ENCODE results near the gene SLC39A6. TPM values are rescaled to one million over a fixed set of nuclear protein-coding genes. Genes with fewer than 3 reads are reported as not detected.
A peak's percentile ranks its signal among the peaks of the same experiment; 100 is the strongest.

The SLC39A6 gene
- total and polyA plus RNA-seq, 2 of the 13 experiments (the other 11 are each of a cell fraction or from before 2014, with no cell fraction given), result 41.7 to 59.2 TPM

- peak; percentile 89 for TF ChIP-seq GABPA (IDR thresholded peaks at IDR 0.05; ENCODE audit: low read depth, low read length)
- TF ChIP-seq GABPA (CRISPR knock-in tag; IDR thresholded peaks at IDR 0.05; ENCODE audit: low read depth), result peak; percentile 92
- TF ChIP-seq ZNF138 (CRISPR knock-in tag; IDR thresholded peaks at IDR 0.05; ENCODE audit: low read depth), result no peak; the same call in 1 of the 2 replicates
- peak; percentile 70; the same call in 1 of the 2 replicates for TF ChIP-seq ZNF567 (CRISPR knock-in tag; IDR thresholded peaks at IDR 0.05; ENCODE audit: borderline replicate concordance)
- peak; percentile 48 for TF ChIP-seq MNT (IDR thresholded peaks at IDR 0.05)
- peak; percentile 34 for TF ChIP-seq HOXA9 (CRISPR knock-in tag; IDR thresholded peaks at IDR 0.05; ENCODE audit: borderline replicate concordance)
- TF ChIP-seq ZNF282 (IDR thresholded peaks at IDR 0.05; ENCODE audit: partially characterized antibody), result no peak
- TF ChIP-seq MLXIP (CRISPR knock-in tag; IDR thresholded peaks at IDR 0.05; ENCODE audit: borderline replicate concordance), result no peak
- TF ChIP-seq SUZ12 (IDR thresholded peaks at IDR 0.05; ENCODE audit: low read depth, low read length), result no peak
- TF ChIP-seq RELA (CRISPR knock-in tag; IDR thresholded peaks at IDR 0.05), result 0 out of 2 replicates have a peak, but pooled peaks have one; percentile 27
- TF ChIP-seq TBX2 (CRISPR knock-in tag; IDR thresholded peaks at IDR 0.05; ENCODE audit: borderline replicate concordance), result peak; percentile 89
- TF ChIP-seq ZNF180 (CRISPR knock-in tag; IDR thresholded peaks at IDR 0.05; ENCODE audit: borderline replicate concordance, low read depth), result no peak
- no peak for TF ChIP-seq ZBTB33 (CRISPR knock-in tag; IDR thresholded peaks at IDR 0.05)
- no peak for TF ChIP-seq FOXA1 (IDR thresholded peaks at IDR 0.05)
- peak; percentile 25; the same call in 1 of the 2 replicates for TF ChIP-seq FOXA1 (CRISPR knock-in tag; IDR thresholded peaks at IDR 0.05)
- TF ChIP-seq MEIS2 (CRISPR knock-in tag; IDR thresholded peaks at IDR 0.05), result no peak; the same call in 1 of the 2 replicates
- no peak; the same call in 1 of the 2 replicates for TF ChIP-seq ATF7-NPFF (CRISPR knock-in tag; IDR thresholded peaks at IDR 0.05; ENCODE audit: low read depth)
- TF ChIP-seq MEF2D (CRISPR knock-in tag; IDR thresholded peaks at IDR 0.05), result peak; percentile 70
- TF ChIP-seq PHF21A (CRISPR knock-in tag; IDR thresholded peaks at IDR 0.05), result peak; percentile 84
- no peak; the same call in 1 of the 2 replicates for TF ChIP-seq HES4 (CRISPR knock-in tag; IDR thresholded peaks at IDR 0.05; ENCODE audit: borderline replicate concordance)
- TF ChIP-seq SRSF4 (IDR thresholded peaks at IDR 0.05; ENCODE audit: low read depth, low read length, poor library complexity, severe bottlenecking), result no peak
- no peak; the same call in 1 of the 2 replicates for TF ChIP-seq NR2F6 (IDR thresholded peaks at IDR 0.05)
- peak; percentile 46; the same call in 1 of the 2 replicates for TF ChIP-seq NR2F6 (CRISPR knock-in tag; IDR thresholded peaks at IDR 0.05)
Observed at GRCh38 chr18:36129300-36130038, at the start of gene SLC39A6, which contains the start of gene ELP2 (continued).
